ENCODE data around the gene GZF1. TPM values are rescaled to one million over a fixed set of nuclear protein-coding genes. Genes with fewer than 3 reads are reported as not detected.

GZF1 gene
- polyA plus RNA-seq, 1 experiment: 22.7 TPM

GRCh38 chr20:23410916-23411695, 49.1 kb downstream of the GZF1 start:
- Histone ChIP-seq H3K36me3 (ENCODE audit: control insufficient read depth, insufficient read depth, low read length) (no peaks in the 10 kb centered on the region), H3K4me3 (ENCODE audit: low read depth, low read length) (no peak overlapping the region), H3K27me3 (ENCODE audit: control insufficient read depth, insufficient read depth, low read length) (no peaks in the 10 kb centered on the region)
- CTCF ChIA-PET: no interaction called here
- TF ChIP-seq, protein P1, sequence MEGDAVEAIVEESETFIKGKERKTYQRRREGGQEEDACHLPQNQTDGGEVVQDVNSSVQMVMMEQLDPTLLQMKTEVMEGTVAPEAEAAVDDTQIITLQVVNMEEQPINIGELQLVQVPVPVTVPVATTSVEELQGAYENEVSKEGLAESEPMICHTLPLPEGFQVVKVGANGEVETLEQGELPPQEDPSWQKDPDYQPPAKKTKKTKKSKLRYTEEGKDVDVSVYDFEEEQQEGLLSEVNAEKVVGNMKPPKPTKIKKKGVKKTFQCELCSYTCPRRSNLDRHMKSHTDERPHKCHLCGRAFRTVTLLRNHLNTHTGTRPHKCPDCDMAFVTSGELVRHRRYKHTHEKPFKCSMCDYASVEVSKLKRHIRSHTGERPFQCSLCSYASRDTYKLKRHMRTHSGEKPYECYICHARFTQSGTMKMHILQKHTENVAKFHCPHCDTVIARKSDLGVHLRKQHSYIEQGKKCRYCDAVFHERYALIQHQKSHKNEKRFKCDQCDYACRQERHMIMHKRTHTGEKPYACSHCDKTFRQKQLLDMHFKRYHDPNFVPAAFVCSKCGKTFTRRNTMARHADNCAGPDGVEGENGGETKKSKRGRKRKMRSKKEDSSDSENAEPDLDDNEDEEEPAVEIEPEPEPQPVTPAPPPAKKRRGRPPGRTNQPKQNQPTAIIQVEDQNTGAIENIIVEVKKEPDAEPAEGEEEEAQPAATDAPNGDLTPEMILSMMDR (IDR thresholded peaks at IDR 0.05; ENCODE audit: insufficient read depth, low read depth, low read length): no peak
- POLR2A ChIA-PET: no interaction called here
- DNase-seq (ENCODE audit: low read depth): no peak

GRCh38 chr20:23412026-23412425, 50.0 kb downstream of the GZF1 start:
- ChIA-PET POLR2A (no interaction called here), CTCF (no interaction called here)
- no peaks in the 10 kb centered on the region for H3K27me3 ChIP-seq (ENCODE audit: control insufficient read depth, insufficient read depth, low read length)
- TF ChIP-seq, protein P1 (IDR thresholded peaks at IDR 0.05; ENCODE audit: insufficient read depth, low read depth, low read length): no peak
- peak; percentile 19 for DNase-seq (ENCODE audit: low read depth)
- H3K4me3 ChIP-seq (ENCODE audit: low read depth, low read length): no peak overlapping the region
- H3K36me3 ChIP-seq (ENCODE audit: control insufficient read depth, insufficient read depth, low read length): no peaks in the 10 kb centered on the region

- Histone ChIP-seq H3K4me3 (ENCODE audit: low read depth, low read length) (no peak overlapping the region), H3K36me3 (ENCODE audit: control insufficient read depth, insufficient read depth, low read length) (no peaks in the 10 kb centered on the region), H3K27me3 (ENCODE audit: control insufficient read depth, insufficient read depth, low read length) (no peaks in the 10 kb centered on the region)
- no peak for DNase-seq (ENCODE audit: low read depth)
- ChIA-PET CTCF (no interaction called here), POLR2A (no interaction called here)
- TF ChIP-seq, protein P1 (IDR thresholded peaks at IDR 0.05; ENCODE audit: insufficient read depth, low read depth, low read length): no peak
These were observed 52.0 kb downstream of the GZF1 start for GRCh38 chr20:23413862-23414422.

GRCh38 chr20:23414526-23415188, 52.7 kb downstream of the GZF1 start:
- Histone ChIP-seq H3K36me3 (ENCODE audit: control insufficient read depth, insufficient read depth, low read length) (no peaks in the 10 kb centered on the region), H3K4me3 (ENCODE audit: low read depth, low read length) (no peak overlapping the region), H3K27me3 (ENCODE audit: control insufficient read depth, insufficient read depth, low read length) (no peaks in the 10 kb centered on the region)
- CTCF ChIA-PET: interaction anchor here (1.0 kb wide), 1 partner anchor 18 kb away, joined by 4 read pairs; no protein-coding TSS in a partner anchor
- no peak for DNase-seq (ENCODE audit: low read depth)
- TF ChIP-seq, protein P1 (IDR thresholded peaks at IDR 0.05; ENCODE audit: insufficient read depth, low read depth, low read length): no peak
- POLR2A ChIA-PET: no interaction called here

- DNase-seq (ENCODE audit: low read depth): no peak
- ChIA-PET POLR2A (no interaction called here), CTCF (interaction anchor here (0.6 to 1.0 kb wide), 2 partner anchors 18 to 195 kb away, joined by 3 to 4 read pairs; no protein-coding TSS in a partner anchor)
- Histone ChIP-seq H3K36me3 (ENCODE audit: control insufficient read depth, insufficient read depth, low read length) (no peaks in the 10 kb centered on the region), H3K4me3 (ENCODE audit: low read depth, low read length) (no peak overlapping the region), H3K27me3 (ENCODE audit: control insufficient read depth, insufficient read depth, low read length) (no peaks in the 10 kb centered on the region)
- TF ChIP-seq, protein P1 (IDR thresholded peaks at IDR 0.05; ENCODE audit: insufficient read depth, low read depth, low read length): no peak
These were observed 53.6 kb downstream of the GZF1 start for GRCh38 chr20:23415555-23415954.

Measured in BJ (cell line).